Measurements from ENCODE around the gene ARMC9.

DNA sequence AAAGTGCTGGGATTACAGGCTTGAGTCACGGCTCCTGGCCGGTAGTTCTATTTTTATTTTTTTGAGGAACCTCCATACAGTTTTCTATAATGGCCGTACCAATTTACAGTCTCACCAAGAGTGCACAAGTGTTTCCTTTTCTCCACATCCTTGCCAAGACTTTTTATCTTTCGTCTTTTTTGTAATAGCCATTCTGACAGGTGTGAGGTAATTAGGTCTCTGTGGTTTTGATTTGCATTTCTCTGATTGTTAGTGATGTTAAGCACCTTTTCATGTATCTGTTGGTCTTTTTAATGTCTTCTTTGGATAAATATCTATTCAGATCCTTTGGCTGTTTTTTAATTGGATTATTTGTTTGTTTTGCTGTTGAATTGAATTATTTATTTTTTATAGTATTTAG lies 9.3 kb downstream of the ARMC9 start:
- TF ChIP-seq, protein P1, sequence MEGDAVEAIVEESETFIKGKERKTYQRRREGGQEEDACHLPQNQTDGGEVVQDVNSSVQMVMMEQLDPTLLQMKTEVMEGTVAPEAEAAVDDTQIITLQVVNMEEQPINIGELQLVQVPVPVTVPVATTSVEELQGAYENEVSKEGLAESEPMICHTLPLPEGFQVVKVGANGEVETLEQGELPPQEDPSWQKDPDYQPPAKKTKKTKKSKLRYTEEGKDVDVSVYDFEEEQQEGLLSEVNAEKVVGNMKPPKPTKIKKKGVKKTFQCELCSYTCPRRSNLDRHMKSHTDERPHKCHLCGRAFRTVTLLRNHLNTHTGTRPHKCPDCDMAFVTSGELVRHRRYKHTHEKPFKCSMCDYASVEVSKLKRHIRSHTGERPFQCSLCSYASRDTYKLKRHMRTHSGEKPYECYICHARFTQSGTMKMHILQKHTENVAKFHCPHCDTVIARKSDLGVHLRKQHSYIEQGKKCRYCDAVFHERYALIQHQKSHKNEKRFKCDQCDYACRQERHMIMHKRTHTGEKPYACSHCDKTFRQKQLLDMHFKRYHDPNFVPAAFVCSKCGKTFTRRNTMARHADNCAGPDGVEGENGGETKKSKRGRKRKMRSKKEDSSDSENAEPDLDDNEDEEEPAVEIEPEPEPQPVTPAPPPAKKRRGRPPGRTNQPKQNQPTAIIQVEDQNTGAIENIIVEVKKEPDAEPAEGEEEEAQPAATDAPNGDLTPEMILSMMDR (IDR thresholded peaks at IDR 0.05; ENCODE audit: poor library complexity): no peak
- no peak for TF ChIP-seq EZH2phosphoT487 (IDR thresholded peaks at IDR 0.05; ENCODE audit: low read depth, severe bottlenecking, unreplicated experiment)
